Transverse colon (tissue), 3 donors: ENCODE data around the gene CTNNBL1.

Experiments
- CTCF ChIP-seq, 5 experiments: fragments of 200-600 bp in 3 of 5; fragments of 450-650 bp in 2 of 5; sonication (generic) in 3 of 5; IDR thresholded peaks; 1 replicate in 2 of 5; 2 replicates in 3 of 5; pipeline ENCODE4 v1.5.1; 2016 to 2017; ENCODE audit warnings: antibody characterized with exemption in 5 of 5, inconsistent platforms in 3 of 5, mild to moderate bottlenecking in 2 of 5, moderate library complexity in 1 of 5
- POLR2A ChIP-seq: fragments of 450-650 bp; IDR thresholded peaks from one replicate; pipeline ENCODE4 v1.6.1; 2016; ENCODE audit warnings: antibody characterized with exemption, mild to moderate bottlenecking, moderate library complexity

- TF ChIP-seq POLR2A (no peak), CTCF (IDR thresholded peaks at IDR 0.05) (peak in 4 of 5 experiments; percentile 13 to 38 (median 30))
These were observed 208.0 kb downstream of the CTNNBL1 start for GRCh38 chr20:37901654-37902503.
